Psoas muscle (tissue), 8 donors: ENCODE results near the gene ADAMTS20. TPM values are rescaled to one million over a fixed set of nuclear protein-coding genes. Genes with fewer than 3 reads are reported as not detected.
"Not testable (repeated sequence)": the region's sequence is repeated elsewhere in the genome, so short reads cannot be mapped to it uniquely, and the experiment has no call there.

Experiments used
- ATAC-seq, 4 donors: fragments of 200-7000 bp; cut with Tn5 transposase; one replicate each; pipeline ENCODE4 v1.9.1; 2020; ENCODE audit warnings: moderate library complexity in 3 of 4, mild to moderate bottlenecking in 2 of 4
- DNase-seq, 2 donors: peaks; one replicate each; pipeline ENCODE4 v3.0.0-alpha.2; 2020
- H3K27ac ChIP-seq: fragments of 200-600 bp; one replicate; pipeline ENCODE4 v1.8.0; 2022
- H3K27me3 ChIP-seq, 3 donors: fragments of 200-600 bp in 1 of 3; one replicate each; pipeline versions ENCODE4 v1.6.1 to v1.8.0; 2013 to 2022; ENCODE audit warnings: low read length in 2 of 3, mild to moderate bottlenecking in 2 of 3, moderate library complexity in 1 of 3; ENCODE audit not compliant: insufficient read depth in 3 of 3
- H3K36me3 ChIP-seq, 2 donors: fragments of 200-600 bp in 1 of 2; one replicate each; pipeline versions ENCODE4 v1.6.1 to v1.8.0; 2013 to 2022; ENCODE audit warnings: low read depth in 1 of 2, mild to moderate bottlenecking in 1 of 2, moderate library complexity in 1 of 2; ENCODE audit not compliant: insufficient read depth in 1 of 2
- H3K4me1 ChIP-seq: fragments of 200-600 bp; one replicate; pipeline ENCODE4 v1.8.0; 2022
- H3K4me3 ChIP-seq: fragments of 200-600 bp; one replicate; pipeline ENCODE4 v1.8.0; 2022; ENCODE audit warnings: mild to moderate bottlenecking
- H3K9me3 ChIP-seq: fragments of 200-600 bp; one replicate; pipeline ENCODE4 v1.8.0; 2022
- WGBS, 3 donors: extraction: QIAGEN DNeasy Blood & Tissue Kit; methylation state at CpG; one replicate each; pipeline versions ENCODE4 v1.1.6 to v1.1.7; 2013; 5-methylcytosine and 5-hydroxymethylcytosine counted together
- intact Hi-C, 2 donors: fragments of 100-400 bp; cut with DNase I; formaldehyde crosslinking; loops; one replicate each; pipeline versions ENCODE4 v1.11.0 to v1.14.2; 2022
- polyA plus RNA-seq, 3 donors: library from polyadenylated mRNA; stranded (reverse); fragments of 200-250 nt; gene quantifications; one replicate each; pipeline ENCODE4 v1.2.3, GENCODE V29; 2013
- total RNA-seq, 4 donors: library from RNA; stranded (reverse); fragmentation: NEBNext Ultra II Directional in 2 of 4; extraction: Animal tissue kit (Norgen Biotek cat#: 25700) in 2 of 4; gene quantifications; one replicate each; pipeline versions ENCODE4 v1.2.1 to v1.2.4, GENCODE V29; 2021 to 2023
- TF ChIP-seq, protein P1 (sequence below): fragments of 200-600 bp; IDR thresholded peaks from one replicate; pipeline ENCODE4 v1.8.0; 2022; ENCODE audit warnings: antibody characterized with exemption
- donor health status: healthy with polysubstance abuse.
- donor health status: DM: no; HTN: no; CAD: no; lungs with moderate emphysema.
- donor health status: Bipolar disorder and iron deficiency.
- donor health status: healthy.
- donor health status: DM: yes; HTN: yes; CAD: no.
- donor health status: DM: no; HTN: no; CAD: no.
- donor health status: DM: no; HTN: no; CAD: no.
- donor health status: DM: yes; HTN: yes; CAD: no.

ADAMTS20 gene
- total and polyA plus RNA-seq, 7 donors, result 0.01 TPM; not detected in 6

DNA sequence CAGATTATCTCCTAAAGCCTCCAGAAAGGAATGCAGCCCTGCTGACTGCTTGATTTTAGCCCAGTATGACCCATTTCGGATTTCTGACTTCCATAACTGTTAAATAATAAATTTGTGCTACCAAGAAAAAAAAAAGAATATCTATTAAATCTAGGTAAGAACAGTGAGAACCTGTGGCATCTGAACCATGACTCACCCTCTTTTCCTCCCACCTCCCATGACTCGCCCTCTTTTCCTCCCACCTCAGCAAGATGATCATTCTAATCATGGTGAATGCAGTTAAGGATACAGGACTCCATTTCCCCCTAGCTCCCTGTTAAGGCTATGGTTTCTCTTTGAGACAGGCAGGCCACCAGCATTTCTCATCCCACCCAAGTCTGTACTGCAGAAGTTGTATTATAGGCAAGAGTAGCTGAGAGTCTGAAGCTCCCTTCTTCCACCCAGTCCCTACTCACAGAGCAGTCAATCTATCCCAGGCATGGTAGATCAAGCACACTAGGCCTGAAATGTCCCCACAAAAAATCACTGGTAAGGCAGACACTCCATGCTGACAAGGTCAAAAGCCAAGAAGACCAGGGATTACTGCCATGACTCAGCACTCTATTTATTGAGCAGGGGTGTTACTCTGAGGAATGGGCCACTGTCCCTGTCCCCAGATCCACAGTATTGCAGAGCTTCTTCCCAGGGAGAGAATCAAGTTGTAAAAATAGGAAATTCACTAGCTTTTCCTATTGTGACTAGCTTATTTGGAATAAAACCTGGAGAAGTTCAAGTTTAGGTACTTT lies 188.9 kb downstream of the ADAMTS20 start:
- no peaks in the 10 kb centered on the region for H3K4me1 ChIP-seq
- no peaks in the 10 kb centered on the region for H3K9me3 ChIP-seq
- DNase-seq, result no peak
- intact Hi-C loops, result no loop called here
- H3K27ac ChIP-seq, result no peak overlapping the region
- WGBS, 3 donors, result 72 to 87% (median 87%) methylated on average over 2 of the region's 2 CpGs
- ATAC-seq, result no peak
- no peak overlapping the region for H3K4me3 ChIP-seq
- TF ChIP-seq, protein P1, sequence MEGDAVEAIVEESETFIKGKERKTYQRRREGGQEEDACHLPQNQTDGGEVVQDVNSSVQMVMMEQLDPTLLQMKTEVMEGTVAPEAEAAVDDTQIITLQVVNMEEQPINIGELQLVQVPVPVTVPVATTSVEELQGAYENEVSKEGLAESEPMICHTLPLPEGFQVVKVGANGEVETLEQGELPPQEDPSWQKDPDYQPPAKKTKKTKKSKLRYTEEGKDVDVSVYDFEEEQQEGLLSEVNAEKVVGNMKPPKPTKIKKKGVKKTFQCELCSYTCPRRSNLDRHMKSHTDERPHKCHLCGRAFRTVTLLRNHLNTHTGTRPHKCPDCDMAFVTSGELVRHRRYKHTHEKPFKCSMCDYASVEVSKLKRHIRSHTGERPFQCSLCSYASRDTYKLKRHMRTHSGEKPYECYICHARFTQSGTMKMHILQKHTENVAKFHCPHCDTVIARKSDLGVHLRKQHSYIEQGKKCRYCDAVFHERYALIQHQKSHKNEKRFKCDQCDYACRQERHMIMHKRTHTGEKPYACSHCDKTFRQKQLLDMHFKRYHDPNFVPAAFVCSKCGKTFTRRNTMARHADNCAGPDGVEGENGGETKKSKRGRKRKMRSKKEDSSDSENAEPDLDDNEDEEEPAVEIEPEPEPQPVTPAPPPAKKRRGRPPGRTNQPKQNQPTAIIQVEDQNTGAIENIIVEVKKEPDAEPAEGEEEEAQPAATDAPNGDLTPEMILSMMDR, result no peak
- H3K36me3 ChIP-seq, result no peaks in the 10 kb centered on the region
- H3K27me3 ChIP-seq, result no peaks in the 10 kb centered on the region

DNA sequence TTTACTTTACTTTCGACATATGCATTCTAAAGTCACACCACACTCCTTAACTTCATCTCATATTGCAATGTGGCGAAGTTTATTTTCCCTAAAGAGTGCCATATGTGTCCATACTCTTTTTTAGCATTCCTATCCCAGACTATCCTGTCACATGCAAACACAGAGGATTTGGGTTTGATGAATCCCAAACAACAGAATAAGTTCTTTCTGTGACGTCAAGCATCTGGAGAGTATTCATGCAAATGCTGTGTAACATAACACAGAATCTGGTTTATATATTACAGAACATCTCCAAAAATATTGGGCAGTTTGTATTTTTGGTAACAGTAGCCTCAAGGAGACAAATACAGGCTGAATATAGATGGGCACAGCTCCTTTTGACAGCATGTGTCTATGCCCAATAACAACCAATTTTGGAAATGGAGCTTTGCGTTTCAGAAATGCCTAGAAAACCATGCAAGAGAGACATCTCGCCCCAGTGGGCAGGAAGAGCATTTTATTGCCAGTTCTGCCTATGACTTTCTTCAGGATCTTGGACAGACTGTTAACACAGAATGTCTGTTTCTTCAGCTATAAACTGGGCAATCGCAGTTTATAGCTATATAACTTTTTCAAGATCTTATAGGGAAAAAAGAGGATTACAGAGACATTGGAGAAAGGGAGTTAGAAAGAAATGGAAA lies 190.8 kb downstream of the ADAMTS20 start:
- no peaks in the 10 kb centered on the region for H3K27me3 ChIP-seq
- no peaks in the 10 kb centered on the region for H3K36me3 ChIP-seq
- WGBS, 3 donors, result 68 to 73% (median 70%) methylated on average over 6 of the region's 6 CpGs
- H3K9me3 ChIP-seq, result no peaks in the 10 kb centered on the region
- no peaks in the 10 kb centered on the region for H3K4me1 ChIP-seq
- DNase-seq (no peak), ATAC-seq (no peak)
- TF ChIP-seq, protein P1, result no peak
- no peak overlapping the region for H3K4me3 ChIP-seq
- intact Hi-C loops, result no loop called here
- no peak overlapping the region for H3K27ac ChIP-seq

DNA sequence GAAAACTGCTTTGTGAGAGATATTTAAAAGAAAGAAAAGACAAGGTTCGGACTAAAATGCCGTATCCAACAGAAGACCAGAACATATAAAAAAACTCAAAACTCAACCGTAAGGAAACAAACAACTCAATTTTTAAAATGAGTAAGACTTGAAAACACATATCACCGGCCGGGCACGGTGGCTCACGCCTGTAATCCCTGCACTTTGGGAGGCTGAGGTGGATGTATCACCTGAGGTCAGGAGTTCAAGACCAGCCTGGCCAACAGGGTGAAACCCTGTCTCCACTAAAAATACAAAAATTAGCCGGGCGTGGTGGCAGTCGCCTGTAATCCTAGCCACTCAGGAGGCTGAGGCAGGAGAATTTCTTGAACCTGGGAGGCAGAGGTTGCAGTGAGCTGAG lies 192.0 kb downstream of the ADAMTS20 start:
- H3K4me3 ChIP-seq, H3K36me3 ChIP-seq, intact Hi-C loops, H3K9me3 ChIP-seq, ATAC-seq, DNase-seq, H3K4me1 ChIP-seq, H3K27me3 ChIP-seq, H3K27ac ChIP-seq: not testable (repeated sequence)
- WGBS, 3 donors, result 90 to 95% (median 95%) methylated on average over 10 of the region's 10 CpGs

DNA sequence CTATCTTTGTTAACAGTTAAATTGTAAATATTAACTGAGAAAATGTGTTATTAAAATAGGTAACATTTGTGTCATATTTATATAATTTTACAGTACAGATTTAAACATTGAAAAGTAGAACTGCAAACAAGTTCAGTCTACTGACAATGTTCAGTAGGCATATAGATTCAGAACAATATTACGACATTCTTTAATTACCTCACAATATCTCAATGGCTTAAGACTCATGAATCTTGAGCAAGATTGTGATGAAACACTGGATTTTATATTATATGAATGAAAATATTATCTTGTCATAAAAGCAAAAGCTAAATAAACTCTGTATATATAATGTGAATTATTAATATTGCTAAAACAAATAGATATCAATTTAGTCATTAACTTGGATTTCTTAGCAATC lies 194.9 kb downstream of the ADAMTS20 start:
- H3K27me3 ChIP-seq, result no peaks in the 10 kb centered on the region
- no peak overlapping the region for H3K4me3 ChIP-seq
- no peaks in the 10 kb centered on the region for H3K9me3 ChIP-seq
- intact Hi-C loops, result no loop called here
- H3K4me1 ChIP-seq, result no peaks in the 10 kb centered on the region
- H3K27ac ChIP-seq, result no peak overlapping the region
- 91 to 97% (median 92%) methylated on average over 1 of the region's 1 CpG for WGBS, 3 donors
- no peaks in the 10 kb centered on the region for H3K36me3 ChIP-seq
- DNase-seq (no peak), ATAC-seq (no peak)
- TF ChIP-seq, protein P1, result no peak

DNA sequence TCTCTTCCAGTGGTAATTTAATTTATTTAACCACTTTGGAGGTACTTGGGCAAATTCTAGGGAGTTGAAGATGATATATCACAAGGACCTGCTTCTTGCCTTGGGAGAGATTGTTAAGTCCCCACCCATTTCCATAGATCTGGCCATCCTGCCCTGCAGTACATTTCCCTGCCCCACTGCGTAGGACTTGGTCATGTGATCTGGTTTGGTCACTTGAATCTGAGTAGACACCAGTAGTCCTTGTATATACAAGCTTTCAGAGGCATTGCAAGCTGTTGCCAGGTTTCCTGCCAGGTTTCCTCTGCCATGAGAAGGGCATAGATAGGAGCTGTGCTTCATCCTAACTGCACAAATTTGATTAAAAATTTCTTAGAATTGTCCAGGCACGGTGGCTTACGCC lies 200.0 kb downstream of the ADAMTS20 start:
- WGBS, 3 donors, result 71 to 83% (median 78%) methylated on average over 3 of the region's 3 CpGs
- H3K27me3 ChIP-seq, result no peaks in the 10 kb centered on the region
- no peak for ATAC-seq
- H3K4me1 ChIP-seq, result no peaks in the 10 kb centered on the region
- DNase-seq, result no peak
- H3K36me3 ChIP-seq, result no peaks in the 10 kb centered on the region
- no peak overlapping the region for H3K27ac ChIP-seq
- TF ChIP-seq, protein P1, result no peak
- no peak overlapping the region for H3K4me3 ChIP-seq
- intact Hi-C loops, result no loop called here
- H3K9me3 ChIP-seq, result no peaks in the 10 kb centered on the region
